Hematopoietic multipotent progenitor cell treated with erythropoietin and hydrocortisone succinate and interleukin-3 and kit ligand, for 4 days (in vitro differentiated cells): Measurements from ENCODE around the gene USP28.
"Not testable (repeated sequence)": the region's sequence is repeated elsewhere in the genome, so short reads cannot be mapped to it uniquely, and the experiment has no call there.

Source experiments
- DNase-seq: peaks from one replicate; pipeline ENCODE4 v3.0.0-alpha.2; 2015

Gene USP28

DNA sequence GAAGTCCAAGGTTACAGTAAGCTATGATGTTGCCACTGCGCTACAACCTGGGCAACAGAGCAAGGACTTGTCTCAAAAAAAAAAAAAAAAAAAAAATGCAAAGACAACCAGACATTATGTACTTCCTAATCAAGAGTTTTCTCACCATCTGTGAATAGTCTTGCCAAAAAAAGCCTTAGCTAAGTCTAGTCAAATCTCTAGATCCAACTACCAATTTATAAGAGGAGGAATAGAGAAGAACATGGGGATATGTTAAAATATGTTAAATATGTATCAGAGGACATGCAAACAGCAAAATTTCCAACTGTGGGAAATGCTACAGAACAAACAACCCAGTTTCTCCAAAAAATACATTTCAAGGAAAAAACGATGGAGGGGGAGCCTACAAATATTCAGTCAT is 45.6 kb downstream of the USP28 start:
- DNase-seq: no peak

DNA sequence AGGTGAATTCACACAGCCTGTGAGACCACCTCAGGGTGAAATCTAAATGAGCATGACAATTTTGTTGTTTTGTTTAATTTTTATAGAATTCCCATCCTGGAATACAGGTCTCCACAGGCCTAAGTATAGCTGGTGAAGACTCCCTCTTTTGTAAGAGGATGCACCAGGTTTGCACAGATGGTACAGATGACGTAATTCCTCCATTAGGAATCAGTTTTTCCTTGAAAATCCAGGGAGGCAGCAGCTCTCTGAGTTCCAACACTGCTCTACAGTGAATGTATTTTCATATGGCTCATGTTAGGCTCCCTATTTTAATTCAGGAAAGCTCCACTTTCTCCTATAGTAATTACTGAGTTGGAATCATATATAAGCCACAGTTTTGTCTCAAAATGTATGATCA is 47.2 kb downstream of the USP28 start:
- no peak for DNase-seq

DNA sequence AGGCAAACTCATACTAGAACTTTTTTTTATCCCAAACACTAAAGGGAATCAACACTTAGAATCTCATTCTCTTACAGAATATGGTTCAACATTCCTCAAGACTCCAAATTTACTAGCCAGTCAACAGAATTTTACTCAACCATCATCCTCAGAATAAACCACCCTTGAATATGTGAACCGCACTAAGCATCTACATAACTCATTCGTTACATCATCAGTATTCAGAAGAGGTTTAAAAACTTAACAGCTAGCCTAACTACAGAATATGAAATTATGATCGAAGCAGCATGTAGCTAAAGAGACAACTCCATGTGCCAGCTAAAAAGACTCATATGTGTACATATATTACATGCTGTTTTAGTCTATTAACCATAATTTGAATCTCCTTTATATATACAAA is 47.9 kb downstream of the USP28 start:
- no peak for DNase-seq

DNA sequence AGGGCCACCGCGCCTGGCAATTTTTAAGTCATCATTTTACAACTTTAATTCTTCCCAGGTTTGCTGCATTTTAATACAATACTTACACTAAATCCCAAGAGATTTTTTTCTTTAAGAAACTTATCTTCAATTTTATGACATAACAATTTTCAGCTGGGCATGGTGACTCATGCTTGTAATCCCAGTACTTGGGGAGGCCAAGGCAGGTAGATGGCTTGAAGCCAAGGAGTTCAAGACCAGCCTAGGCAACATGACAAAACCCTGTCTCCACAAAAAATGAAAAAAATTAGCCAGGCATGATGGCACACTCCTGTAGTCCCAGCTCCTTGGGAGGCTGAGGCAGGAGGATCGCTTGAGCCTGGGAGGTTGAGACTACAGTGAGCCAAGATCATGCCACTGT is 56.9 kb downstream of the USP28 start:
- DNase-seq: no peak

DNA sequence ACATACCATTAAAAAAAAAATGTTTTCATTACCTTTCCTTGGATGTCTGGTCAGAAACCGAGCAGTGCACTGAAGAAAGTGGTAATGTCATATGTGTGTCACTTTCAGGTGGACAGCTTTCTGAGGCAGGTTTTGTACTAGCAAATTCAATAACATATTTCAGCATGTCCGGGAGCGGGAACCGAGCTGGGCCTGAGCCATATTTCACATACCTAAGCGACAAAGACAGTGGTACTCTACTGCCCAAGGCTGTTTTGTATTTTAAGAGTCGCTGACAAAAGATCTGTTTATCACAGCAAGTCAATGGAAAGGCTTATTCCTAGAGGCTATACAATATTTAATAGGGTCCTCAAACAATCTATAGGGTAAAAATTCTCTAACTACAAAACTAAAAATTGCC is 57.7 kb downstream of the USP28 start:
- no peak for DNase-seq

DNA sequence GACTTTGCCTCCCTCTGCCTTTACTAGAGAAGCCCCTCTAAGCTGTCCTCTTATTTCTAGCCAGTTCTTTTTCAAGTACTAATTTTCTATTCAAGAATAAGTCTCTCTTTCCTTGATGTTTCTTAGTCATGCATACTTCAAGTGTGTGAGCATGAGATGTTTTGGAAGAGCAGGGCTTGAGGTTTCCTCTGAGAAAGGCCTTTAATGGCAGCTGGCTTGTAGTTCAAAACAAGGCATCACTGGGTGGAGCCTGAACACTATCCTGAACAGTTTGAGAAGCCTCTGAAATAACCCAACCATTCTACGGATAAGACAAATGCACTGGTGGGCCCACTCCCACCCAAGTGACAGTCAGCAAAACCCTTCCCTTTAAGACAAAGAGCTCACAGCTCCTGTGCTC is 58.2 kb downstream of the USP28 start:
- no peak for DNase-seq

DNA sequence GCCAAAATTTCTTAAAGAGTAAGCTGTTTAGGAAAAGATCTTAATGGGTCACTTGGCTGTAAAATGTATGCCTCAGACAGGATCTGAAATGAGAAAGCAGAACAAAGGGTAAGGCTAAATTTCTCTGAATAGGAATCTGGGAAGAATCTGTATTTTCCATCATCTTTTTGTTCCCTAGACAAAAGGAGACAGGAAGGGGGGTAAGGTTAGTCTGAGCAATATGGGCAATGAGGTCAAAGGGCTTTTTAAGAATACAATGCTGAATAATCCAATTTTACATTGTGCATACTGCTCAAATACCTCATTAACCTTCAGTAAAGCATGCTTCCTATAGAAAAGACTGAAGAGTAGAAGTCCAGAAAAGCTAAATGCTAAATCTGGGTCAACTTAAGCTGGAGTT is 61.2 kb downstream of the USP28 start:
- no peak for DNase-seq

DNA sequence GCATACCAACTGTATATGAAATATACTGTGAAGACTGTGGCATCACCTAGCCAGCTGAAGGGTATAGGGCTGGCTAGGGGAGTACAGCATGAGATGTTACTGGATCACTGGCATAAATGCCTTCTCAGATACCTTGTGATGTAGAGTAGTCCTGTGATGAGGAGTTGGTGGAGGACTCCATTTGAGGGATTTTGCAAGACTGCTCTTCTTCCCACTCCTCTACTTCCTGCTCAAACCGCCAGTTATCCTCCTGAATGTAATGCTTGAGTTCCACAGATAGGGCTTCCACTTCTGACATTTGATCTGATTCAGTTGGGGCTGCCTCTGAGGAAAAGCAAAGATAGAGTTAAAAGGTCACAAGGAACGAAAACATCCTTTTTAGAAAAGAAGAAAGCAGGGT is 66.4 kb downstream of the USP28 start:
- DNase-seq: no peak

DNA sequence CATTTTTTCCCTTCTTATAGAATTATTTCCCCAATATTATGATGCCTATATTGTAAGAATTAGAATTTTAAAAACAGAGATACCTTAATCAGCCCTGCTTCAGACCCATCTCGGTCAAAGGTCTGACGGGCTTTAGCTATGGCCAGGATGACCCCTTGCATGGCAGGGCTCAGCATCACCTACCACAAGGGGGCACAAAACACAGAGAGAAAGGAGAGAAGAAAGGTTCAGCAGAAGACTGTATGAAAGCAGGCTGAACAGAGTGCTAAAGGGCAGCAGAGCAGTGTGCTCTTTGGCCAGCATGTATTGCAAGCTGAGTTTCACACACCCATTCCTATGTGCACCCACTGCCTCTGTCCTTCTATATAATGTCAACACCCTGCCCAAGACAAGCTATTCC is 69.0 kb downstream of the USP28 start:
- DNase-seq: peak; percentile 62

DNA sequence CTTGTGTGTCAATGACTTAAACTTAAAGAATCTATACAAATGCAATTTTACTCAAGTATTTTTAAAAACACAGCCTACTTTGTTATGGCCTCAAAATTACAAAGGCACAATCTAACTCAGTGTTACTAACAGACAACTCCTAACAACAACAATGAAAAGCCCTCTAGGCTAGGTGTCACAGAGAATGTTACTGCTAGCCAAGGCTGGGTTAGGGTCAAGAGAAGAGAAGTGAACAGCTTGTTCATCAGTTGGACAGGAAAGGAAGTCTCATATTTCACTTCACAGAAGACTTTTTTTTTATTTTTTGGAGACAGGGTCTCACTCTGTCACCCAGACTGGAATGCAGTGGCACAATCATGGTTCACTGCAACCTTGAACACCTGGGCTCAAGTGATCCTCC is 69.7 kb downstream of the USP28 start:
- no peak for DNase-seq

DNA sequence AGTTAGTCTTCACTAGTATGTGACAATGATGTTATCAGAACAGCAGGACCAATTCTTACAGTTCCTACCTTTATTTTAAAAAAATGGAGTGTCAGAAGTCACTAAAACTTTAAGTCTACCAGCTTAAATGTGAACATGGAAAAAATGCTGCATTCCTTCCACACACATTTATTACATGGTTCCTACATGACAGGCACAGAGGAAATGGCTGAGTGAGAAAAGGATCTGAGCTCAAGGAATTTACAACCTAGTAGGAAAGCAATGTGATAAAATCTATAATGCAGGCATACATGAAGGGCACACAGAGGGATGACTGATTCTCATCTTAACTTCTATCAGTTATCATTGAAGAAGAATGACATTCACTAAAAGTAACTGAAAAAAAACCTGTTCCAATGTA is 72.8 kb downstream of the USP28 start:
- no peak for DNase-seq

DNA sequence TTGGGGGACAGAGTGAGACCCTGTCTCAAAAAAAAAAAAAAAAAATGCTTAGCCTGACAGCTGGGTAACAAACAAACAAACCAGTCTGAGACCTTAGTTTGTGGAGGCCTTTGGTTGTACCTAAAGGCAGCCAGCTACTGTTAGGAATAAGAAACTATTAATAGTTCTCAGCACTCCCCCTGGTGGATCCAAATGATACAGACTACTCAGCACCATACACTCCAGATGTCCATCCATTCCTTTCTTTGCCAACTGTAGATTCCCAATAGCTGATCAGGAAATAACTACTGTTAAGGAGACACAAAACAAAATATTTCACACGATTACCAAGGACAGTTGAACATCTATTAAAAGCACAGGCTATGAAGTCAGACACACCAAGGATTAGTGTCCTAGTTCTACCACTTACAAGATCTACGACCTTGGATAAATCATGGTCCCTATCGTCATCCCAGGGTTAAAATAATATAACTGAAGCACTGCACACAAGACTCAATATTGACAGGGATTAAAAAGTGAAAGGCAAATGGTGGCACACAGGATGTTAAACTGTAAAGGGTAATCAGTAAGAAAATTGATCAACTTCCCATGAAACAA is 78.6 kb downstream of the USP28 start:
- DNase-seq: peak; percentile 74

DNA sequence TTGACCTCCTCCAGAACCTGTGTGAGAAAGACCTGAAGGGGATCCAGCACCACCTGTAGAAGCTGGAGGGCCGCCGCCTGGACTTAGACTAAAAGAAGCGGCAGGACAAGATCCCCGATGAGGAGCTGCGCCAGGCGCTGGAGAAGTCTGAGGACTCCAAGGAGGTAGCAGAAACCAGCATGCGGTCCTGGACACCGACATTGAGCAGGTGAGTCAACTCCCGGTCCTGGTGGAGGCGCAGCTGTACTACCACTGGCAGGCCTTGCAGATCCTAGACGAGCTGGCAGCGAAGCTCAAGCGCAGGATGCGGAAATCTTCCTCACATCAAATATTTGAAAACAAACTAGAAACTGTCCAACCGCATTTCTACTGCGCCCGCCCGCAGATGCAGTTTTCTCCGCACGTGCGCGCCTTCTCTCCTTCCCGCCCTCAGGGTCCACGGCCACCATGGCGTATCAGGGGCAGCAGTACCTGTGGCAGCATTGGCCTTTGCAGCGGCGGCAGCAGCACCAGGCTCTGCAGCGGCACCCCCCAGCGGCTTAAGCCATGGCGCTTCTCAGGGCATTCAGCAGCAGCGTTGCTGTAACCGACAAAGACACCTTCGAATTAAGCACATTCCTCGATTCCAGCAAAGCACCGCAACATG is 85.6 kb downstream of the USP28 start:
- DNase-seq: no peak

DNA sequence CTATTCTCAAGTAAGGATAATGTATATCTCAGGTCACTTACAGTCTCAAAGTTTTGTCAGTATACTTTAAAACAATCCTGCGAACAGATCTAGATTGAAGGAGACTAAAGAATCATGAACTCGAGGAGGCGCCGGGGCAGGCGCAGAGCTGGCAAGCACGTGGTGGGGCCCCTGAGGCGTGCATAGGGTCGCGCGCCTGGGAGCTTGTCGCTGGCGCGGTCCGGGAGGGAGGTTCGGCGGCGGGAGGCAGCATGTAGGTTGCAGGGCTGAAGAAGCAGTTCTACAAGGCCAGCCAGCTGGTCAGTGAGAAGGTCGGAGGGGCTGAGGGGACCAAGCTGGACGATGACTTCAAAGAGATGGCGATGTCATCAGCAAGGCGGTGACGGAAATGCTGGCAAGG is 86.4 kb downstream of the USP28 start:
- DNase-seq: not testable (repeated sequence)

DNA sequence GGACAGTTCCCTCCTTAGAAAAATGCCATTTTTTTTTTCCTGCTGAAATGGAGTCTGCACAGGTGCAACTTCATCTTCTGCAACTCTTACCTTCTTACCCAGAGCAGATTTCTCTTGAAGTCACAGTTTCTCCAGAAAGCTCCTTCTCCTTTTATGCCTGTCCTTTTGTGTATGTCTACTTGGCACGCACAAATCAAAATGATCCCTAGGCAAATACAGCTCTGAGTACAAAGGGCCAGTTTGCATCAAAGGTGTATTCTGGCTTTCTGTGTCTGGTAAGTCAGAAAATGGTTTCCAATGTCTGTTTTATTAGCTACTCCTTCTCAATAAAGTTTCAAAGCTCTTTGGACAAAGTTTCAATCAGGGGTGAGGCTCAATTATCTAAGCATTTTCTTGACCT is 93.2 kb downstream of the USP28 start:
- no peak for DNase-seq

DNA sequence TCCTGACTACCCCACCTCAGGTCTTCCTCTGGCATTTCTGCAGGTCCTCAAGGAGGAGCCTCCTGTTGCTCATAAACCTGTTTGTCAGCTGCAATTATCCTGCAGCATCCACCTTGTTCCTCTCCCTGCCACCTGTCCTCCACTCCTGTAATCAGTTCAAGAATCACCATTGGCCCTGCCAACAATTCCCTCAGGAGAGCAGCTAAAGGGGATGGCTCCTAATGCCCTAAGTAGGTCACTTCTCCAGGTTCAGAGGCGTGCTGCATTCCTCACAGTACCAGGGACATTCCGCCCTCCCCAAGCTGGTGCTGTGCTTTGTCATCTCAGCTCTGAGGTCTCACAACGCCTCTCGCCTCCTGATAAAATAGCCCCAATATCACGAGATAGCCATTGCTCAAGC is 93.7 kb downstream of the USP28 start:
- no peak for DNase-seq

DNA sequence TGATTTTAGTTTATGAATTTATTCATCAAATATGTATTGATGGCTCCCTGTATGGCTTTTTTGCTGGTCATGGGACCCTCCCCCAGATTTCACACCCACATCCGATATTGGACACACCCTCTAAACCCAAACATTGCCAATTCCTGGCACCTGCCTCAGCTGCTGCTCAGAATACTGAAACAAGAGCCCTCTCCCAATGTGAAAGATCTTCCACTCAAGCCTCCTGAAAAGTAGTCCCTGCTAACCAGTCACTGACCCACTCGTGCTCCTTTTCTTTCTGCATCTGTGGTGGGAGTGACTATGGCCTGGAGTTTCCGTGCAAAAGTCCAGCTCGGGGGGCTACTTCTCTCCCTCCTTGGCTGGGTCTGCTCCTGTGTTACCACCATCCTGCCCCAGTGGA is 95.9 kb downstream of the USP28 start, which contains the start of gene CLDN25:
Gene CLDN25 (plus strand): TSS at position 301 of the 400 bp plus-strand sequence. CDS start 0 bp downstream, at position 301.
- DNase-seq: no peak

DNA sequence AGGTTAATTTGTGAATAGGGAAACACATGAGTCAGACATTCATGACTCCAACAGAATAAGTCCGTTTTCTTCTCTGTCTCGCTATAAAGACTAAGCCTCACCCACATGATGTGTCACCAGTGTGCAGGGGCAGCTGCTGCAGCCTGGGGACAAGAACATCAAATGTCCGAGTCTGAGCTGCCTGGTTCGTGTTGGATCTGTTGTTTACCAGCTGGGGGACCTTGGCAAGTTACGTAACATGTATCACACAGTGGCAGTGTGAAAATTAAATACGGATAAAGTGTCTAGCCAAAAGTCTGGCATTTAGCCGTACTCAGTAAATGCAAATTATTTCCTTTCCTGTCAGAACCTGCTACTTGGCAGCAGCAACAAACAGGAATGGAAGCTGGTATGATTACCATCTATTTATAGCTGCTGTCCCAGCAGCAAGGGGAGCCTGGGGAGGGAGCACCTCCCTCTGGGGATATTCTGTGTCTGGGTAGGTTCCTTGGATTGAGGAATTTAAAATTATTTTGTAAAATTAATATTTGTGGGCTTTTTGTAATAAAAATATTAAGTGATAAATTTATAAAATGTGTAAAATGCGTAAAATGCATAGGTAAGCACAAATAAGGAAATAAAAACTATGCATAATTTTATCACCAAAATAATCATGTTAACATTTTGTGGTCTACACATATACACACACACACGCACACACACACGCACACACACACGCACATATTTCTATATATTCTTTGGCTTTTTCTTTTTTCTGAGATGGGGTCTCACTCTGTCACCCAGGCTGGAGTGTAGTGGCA is 97.1 kb downstream of the USP28 start:
- no peak for DNase-seq

DNA sequence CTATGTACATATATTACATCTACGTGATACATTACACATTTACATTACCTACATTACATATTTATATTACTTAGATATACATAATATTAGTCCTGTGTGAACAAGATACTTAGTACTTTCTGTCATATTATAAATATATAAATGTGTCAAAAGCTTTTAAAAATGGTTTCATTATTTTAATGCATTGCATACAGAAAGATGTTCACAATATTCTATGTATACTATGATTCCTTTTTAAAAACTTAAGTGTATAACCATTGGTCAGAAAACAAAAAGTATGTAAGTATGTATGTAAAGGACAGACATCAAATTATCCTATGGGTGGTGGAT is 101.2 kb downstream of the USP28 start:
- no peak for DNase-seq

DNA sequence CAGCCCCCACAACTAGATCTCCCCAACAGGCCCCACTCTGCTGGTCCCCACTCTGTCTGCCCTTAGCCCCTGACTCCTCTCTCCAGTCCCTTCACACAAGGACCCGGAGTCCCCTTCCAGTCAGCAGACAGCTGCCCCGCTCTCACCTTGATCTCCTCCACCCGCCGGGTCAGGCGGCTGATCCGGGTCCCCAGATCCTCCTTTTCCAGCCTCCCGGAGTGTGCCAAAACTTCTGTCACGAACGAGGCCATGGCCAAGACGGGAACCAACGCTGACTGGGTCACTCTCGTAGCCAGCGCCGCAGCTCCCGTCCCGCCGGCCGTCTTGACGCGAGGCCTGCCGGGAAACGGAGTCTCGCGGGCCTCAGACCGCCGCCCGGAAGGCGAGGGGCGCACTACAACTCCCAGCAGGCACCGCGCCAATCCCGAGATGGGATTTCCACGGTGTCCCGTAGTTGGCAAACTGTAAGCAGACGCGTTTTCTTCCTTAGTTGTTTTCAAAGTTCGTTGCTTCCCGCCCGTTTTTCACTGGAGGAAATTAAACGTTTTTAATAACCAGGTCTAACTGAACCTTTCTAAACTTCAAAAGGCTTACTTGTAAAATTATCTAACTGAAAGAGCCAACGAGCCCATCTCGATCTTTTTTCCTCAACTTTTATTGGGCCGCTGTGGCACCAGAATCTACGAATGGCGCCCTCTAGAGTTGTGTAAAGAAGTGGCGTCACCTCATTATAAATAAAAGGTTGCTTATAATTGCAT is 101.8 kb downstream of the USP28 start, which contains the start of gene ZW10:
Gene ZW10 (minus strand): TSS at position 277 of the 758 bp plus-strand sequence. CDS start 26 bp downstream, at position 251.
- peak; percentile 98 for DNase-seq

DNA sequence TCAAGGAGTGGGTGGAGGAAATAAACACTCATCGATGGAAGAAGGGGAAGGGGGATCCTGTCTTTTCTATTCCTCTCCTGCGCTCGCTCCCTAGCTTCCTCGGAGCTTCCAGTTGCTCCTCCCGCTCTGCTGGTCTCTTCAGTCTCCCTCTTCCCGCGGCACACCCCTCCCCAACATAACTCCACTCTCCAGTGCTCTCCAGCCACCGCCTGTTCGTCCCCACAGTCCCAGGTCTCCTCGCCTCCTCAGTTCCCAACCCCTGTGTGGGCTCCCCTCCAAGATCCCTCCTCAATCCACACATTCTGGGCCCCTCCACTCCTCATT is 102.3 kb downstream of the USP28 start:
- DNase-seq: peak; percentile 46

DNA sequence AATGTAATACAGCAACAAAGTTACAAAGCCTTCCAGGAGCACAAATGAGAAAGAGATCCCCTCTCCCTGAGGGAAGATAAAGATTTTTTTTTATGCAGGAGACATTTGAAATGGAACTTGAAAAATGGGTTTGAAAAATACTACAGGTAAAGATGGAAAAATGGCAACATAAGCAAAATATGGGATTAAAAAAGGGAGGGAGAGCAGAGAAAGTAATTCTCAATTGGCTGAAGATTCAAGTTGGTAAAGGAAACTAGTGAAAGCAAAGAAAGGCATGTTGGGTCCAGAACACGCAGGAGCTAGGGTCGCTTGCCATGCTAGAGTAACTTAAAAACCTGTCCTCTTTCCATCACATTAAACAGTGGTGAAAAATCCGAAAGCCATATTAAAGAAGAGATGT is 103.4 kb downstream of the USP28 start:
- no peak for DNase-seq

DNA sequence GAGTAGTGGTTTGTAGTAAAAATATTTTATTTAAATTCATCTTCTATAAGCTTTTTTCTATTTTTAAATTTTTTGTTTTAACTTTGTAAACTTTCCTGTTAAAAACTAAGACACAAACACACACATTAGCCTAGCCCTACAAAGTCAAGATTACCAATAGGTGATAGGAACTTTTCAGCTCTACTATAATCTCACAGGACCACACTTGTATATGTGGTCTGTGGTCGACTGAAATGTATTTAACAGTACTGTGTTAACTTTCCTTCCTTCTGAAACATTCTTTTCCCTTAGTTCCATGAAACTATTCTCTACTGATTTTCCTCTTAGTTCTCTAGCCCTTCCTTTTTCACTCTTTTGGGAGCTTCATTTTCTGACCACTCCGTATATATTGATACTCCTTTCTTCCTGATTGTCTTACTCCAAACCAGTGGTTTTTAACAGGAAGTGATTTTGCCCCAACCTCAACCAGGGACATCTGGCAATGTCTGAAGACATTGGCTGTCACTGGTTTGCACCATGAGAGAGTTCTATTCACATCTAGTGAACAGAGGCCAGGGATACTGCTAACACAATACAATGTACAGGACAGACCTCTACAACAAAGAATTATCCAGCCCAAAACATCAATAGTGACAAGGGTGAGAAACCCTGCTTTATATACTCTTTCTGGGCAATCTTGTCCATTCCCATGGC is 110.7 kb downstream of the USP28 start:
- peak; percentile 67 for DNase-seq
